OCI-M2 (cell line): ENCODE results near the gene LARP1.
"Not testable (repeated sequence)": the region's sequence is repeated elsewhere in the genome, so short reads cannot be mapped to it uniquely, and the experiment has no call there.

ENCODE experiments used
- DNase-seq: peaks from one replicate; lab custom pipeline; 2025; ENCODE audit not compliant: unreplicated experiment; lab: John Stamatoyannopoulos, UW

LARP1 gene

GRCh38 chr5:154755361-154756008 lies at the start of gene LARP1:
LARP1 (plus strand) TSS chr5:154755377; CDS start chr5:154755758, 381 bp downstream.
- DNase-seq, result no peak

GRCh38 chr5:154706416-154706815 lies 48.8 kb upstream of the LARP1 start:
- DNase-seq, result no peak

- no peak for DNase-seq
Measured at GRCh38 chr5:154707641-154708040, 47.5 kb upstream of the LARP1 start.

GRCh38 chr5:154708207-154708606 lies 47.0 kb upstream of the LARP1 start:
- DNase-seq, result no peak

GRCh38 chr5:154708846-154709245 lies 46.3 kb upstream of the LARP1 start:
- no peak for DNase-seq

- no peak for DNase-seq
Measured at GRCh38 chr5:154709368-154710305, 45.5 kb upstream of the LARP1 start.

GRCh38 chr5:154712518-154713437 lies 42.4 kb upstream of the LARP1 start:
- DNase-seq, result no peak

GRCh38 chr5:154713615-154714125 lies 41.5 kb upstream of the LARP1 start:
- no peak for DNase-seq

GRCh38 chr5:154714266-154714986 lies 40.8 kb upstream of the LARP1 start:
- no peak for DNase-seq

GRCh38 chr5:154721481-154722058 lies 33.6 kb upstream of the LARP1 start:
- no peak for DNase-seq

- DNase-seq, result no peak
Measured at GRCh38 chr5:154722097-154722496, 33.1 kb upstream of the LARP1 start.

GRCh38 chr5:154722936-154723335 lies 32.2 kb upstream of the LARP1 start:
- DNase-seq, result no peak

- no peak for DNase-seq
Measured at GRCh38 chr5:154723740-154724505, 31.3 kb upstream of the LARP1 start.

GRCh38 chr5:154727361-154727760 lies 27.8 kb upstream of the LARP1 start:
- DNase-seq, result no peak

GRCh38 chr5:154728939-154729588 lies 26.1 kb upstream of the LARP1 start:
- DNase-seq, result no peak

GRCh38 chr5:154729613-154730012 lies 25.6 kb upstream of the LARP1 start:
- DNase-seq, result no peak

- not testable (repeated sequence) for DNase-seq
Measured at GRCh38 chr5:154730761-154731160, 24.4 kb upstream of the LARP1 start.

GRCh38 chr5:154732212-154732611 lies 23.0 kb upstream of the LARP1 start:
- no peak for DNase-seq
